IMR-90 (cell line): ENCODE data around the gene PPP2R1B. TPM values are rescaled to one million over a fixed set of nuclear protein-coding genes. Genes with fewer than 3 reads are reported as not detected.

Source experiments
- ATAC-seq: fragments of 200-7000 bp; cut with Tn5 transposase; 2 replicates; pipeline ENCODE4 v1.9.1; 2020; ENCODE audit warnings: low read depth, mild to moderate bottlenecking, moderate library complexity
- BruUV-seq: library from RNA; stranded (reverse); fragments of 400-500 nt; replicated peaks from 2 replicates; lab custom pipeline; 2021; lab: Mats Ljungman, UMichigan
- CTCF ChIA-PET: fragments of 300-600 bp; formaldehyde crosslinking; extraction: SDS; loops from one replicate; lab custom pipeline; 2021; ENCODE audit warnings: antibody characterized with exemption; lab: Yijun Ruan, JAX
- POLR2A ChIA-PET: fragments of 300-600 bp; sonication (Branson Sonifier 250); formaldehyde crosslinking; loops from one replicate; lab custom pipeline; 2022; ENCODE audit warnings: antibody characterized with exemption; ENCODE audit not compliant: unreplicated experiment; lab: Charles Lee
- DNase-seq: peaks from one replicate; pipeline ENCODE4 v3.0.0; 2013
- H2AFZ ChIP-seq: replicated peaks from 2 replicates; pipeline ENCODE3; 2013; ENCODE audit warnings: low read length, mild to moderate bottlenecking; ENCODE audit not compliant: poor library complexity
- H2AK5ac ChIP-seq: 2 replicates; pipeline ENCODE4 v1.6.1; 2013; ENCODE audit warnings: low read depth, low read length, inconsistent platforms
- H2AK9ac ChIP-seq: replicated peaks from 2 replicates; pipeline ENCODE3; 2013; ENCODE audit warnings: mild to moderate bottlenecking, low read depth, low read length, moderate library complexity; ENCODE audit not compliant: poor library complexity
- H2BK120ac ChIP-seq: 2 replicates; pipeline ENCODE4 v1.6.1; 2013; ENCODE audit warnings: low read depth, low read length, inconsistent platforms
- H2BK15ac ChIP-seq: 3 replicates; pipeline ENCODE4 v1.6.1; 2013; ENCODE audit warnings: low read depth, low read length, inconsistent platforms
- H2BK20ac ChIP-seq: 2 replicates; pipeline ENCODE4 v1.6.1; 2013; ENCODE audit warnings: low read depth, mild to moderate bottlenecking, inconsistent platforms, low read length, moderate library complexity
- H2BK5ac ChIP-seq: 2 replicates; pipeline ENCODE4 v1.6.1; 2013; ENCODE audit warnings: mild to moderate bottlenecking, low read depth, low read length, inconsistent platforms; ENCODE audit not compliant: poor library complexity, severe bottlenecking
- H3K14ac ChIP-seq: replicated peaks from 2 replicates; pipeline ENCODE4 v1.6.1; 2013; ENCODE audit warnings: low read depth, low read length, inconsistent platforms
- H3K18ac ChIP-seq: 2 replicates; pipeline ENCODE4 v1.6.1; 2013; ENCODE audit warnings: low read depth, low read length, control low read depth
- H3K23ac ChIP-seq: 2 replicates; pipeline ENCODE4 v1.6.1; 2013; ENCODE audit warnings: low read depth, low read length, inconsistent platforms
- H3K27ac ChIP-seq: 2 replicates; pipeline ENCODE4 v1.5.1; 2013; ENCODE audit warnings: mild to moderate bottlenecking, control low read depth, low read length; ENCODE audit not compliant: insufficient read depth
- H3K27me3 ChIP-seq: 2 replicates; pipeline ENCODE4 v1.6.1; 2013; ENCODE audit warnings: low read length; ENCODE audit not compliant: control insufficient read depth, insufficient read depth
- H3K36me3 ChIP-seq: 2 replicates; pipeline ENCODE4 v1.6.1; 2013; ENCODE audit warnings: low read length, mixed read lengths; ENCODE audit not compliant: control insufficient read depth, insufficient read depth
- H3K4ac ChIP-seq: 2 replicates; pipeline ENCODE4 v1.6.1; 2013; ENCODE audit warnings: low read depth, low read length, inconsistent platforms
- H3K4me1 ChIP-seq: 2 replicates; pipeline ENCODE4 v1.6.1; 2013; ENCODE audit warnings: low read length, mixed read lengths; ENCODE audit not compliant: control insufficient read depth, insufficient read depth
- H3K4me2 ChIP-seq: 2 replicates; pipeline ENCODE4 v1.6.1; 2013; ENCODE audit warnings: low read depth, mild to moderate bottlenecking, control low read depth, low read length, moderate library complexity
- H3K4me3 ChIP-seq: 2 replicates; pipeline ENCODE4 v1.5.1; 2013; ENCODE audit warnings: low read depth, mild to moderate bottlenecking, control low read depth, low read length, moderate library complexity; ENCODE audit not compliant: insufficient read depth
- H3K56ac ChIP-seq: 2 replicates; pipeline ENCODE4 v1.6.1; 2013; ENCODE audit warnings: low read length, inconsistent platforms; ENCODE audit not compliant: insufficient read depth; ENCODE audit errors: extremely low read depth
- H3K79me1 ChIP-seq, 2 experiments: 2 replicates each; pipeline ENCODE4 v1.6.1; 2013; ENCODE audit warnings: low read length in 2 of 2, inconsistent platforms in 1 of 2, low read depth in 1 of 2
- H3K9ac ChIP-seq: 2 replicates; pipeline ENCODE4 v1.6.1; 2013; ENCODE audit warnings: low read depth, low read length, control low read depth
- H3K9me1 ChIP-seq: 2 replicates; pipeline ENCODE4 v1.6.1; 2013; ENCODE audit warnings: low read length, inconsistent platforms; ENCODE audit not compliant: insufficient read depth
- H3K9me3 ChIP-seq: 2 replicates; pipeline ENCODE4 v1.6.1; 2013; ENCODE audit warnings: low read length; ENCODE audit not compliant: control insufficient read depth, insufficient read depth
- H4K20me1 ChIP-seq: 2 replicates; pipeline ENCODE4 v1.6.1; 2013; ENCODE audit warnings: low read length, inconsistent platforms; ENCODE audit not compliant: insufficient read depth
- H4K5ac ChIP-seq: 2 replicates; pipeline ENCODE4 v1.6.1; 2013; ENCODE audit warnings: mild to moderate bottlenecking, low read depth, low read length, control low read depth
- H4K8ac ChIP-seq, 2 experiments: 2 replicates each; pipeline ENCODE4 v1.6.1; 2013; ENCODE audit warnings: low read depth in 2 of 2, low read length in 2 of 2, control low read depth in 1 of 2, inconsistent platforms in 1 of 2
- H4K91ac ChIP-seq: 2 replicates; pipeline ENCODE4 v1.6.1; 2013; ENCODE audit warnings: low read depth, low read length, inconsistent platforms; ENCODE audit not compliant: insufficient read depth
- BHLHE40 ChIP-seq: fragments of 150-350 bp; IDR thresholded peaks from 2 replicates; pipeline ENCODE4 v1.6.1; 2016; ENCODE audit warnings: mild to moderate bottlenecking, low read depth, low read length
- CEBPB ChIP-seq: IDR thresholded peaks from 2 replicates; pipeline ENCODE4 v1.6.1; 2012; ENCODE audit warnings: low read depth, low read length, improper control_type of control experiment
- CHD1 ChIP-seq: IDR thresholded peaks from 2 replicates; pipeline ENCODE4 v1.6.1; 2012; ENCODE audit warnings: low read depth, low read length, improper control_type of control experiment
- FOS ChIP-seq: fragments of 150-350 bp; IDR thresholded peaks from 2 replicates; pipeline ENCODE4 v1.6.1; 2016; ENCODE audit warnings: low read depth, low read length
- MAFK ChIP-seq: IDR thresholded peaks from 2 replicates; pipeline ENCODE4 v1.6.1; 2012; ENCODE audit warnings: low read depth, low read length, improper control_type of control experiment
- MAZ ChIP-seq: IDR thresholded peaks from 2 replicates; pipeline ENCODE4 v1.6.1; 2012; ENCODE audit warnings: low read depth, mild to moderate bottlenecking, low read length, improper control_type of control experiment, moderate library complexity, borderline replicate concordance
- MXI1 ChIP-seq: IDR thresholded peaks from 2 replicates; pipeline ENCODE4 v1.6.1; 2012; ENCODE audit warnings: low read depth, mild to moderate bottlenecking, low read length, moderate library complexity, borderline replicate concordance
- NFE2L2 ChIP-seq: fragments of 150-350 bp; IDR thresholded peaks from 2 replicates; pipeline ENCODE4 v1.6.1; 2016; ENCODE audit warnings: low read depth, mild to moderate bottlenecking, low read length
- POLR2A ChIP-seq: IDR thresholded peaks from 2 replicates; pipeline ENCODE4 v1.6.1; 2012; ENCODE audit warnings: mild to moderate bottlenecking, low read depth, low read length
- RAD21 ChIP-seq: IDR thresholded peaks from 2 replicates; pipeline ENCODE4 v1.6.1; 2012; ENCODE audit warnings: low read length, improper control_type of control experiment
- RCOR1 ChIP-seq: IDR thresholded peaks from 2 replicates; pipeline ENCODE4 v1.6.1; 2012; ENCODE audit warnings: mild to moderate bottlenecking, low read length, improper control_type of control experiment; ENCODE audit not compliant: insufficient replicate concordance
- SMC3 ChIP-seq: fragments of 150-350 bp; IDR thresholded peaks from 2 replicates; pipeline ENCODE4 v1.6.1; 2016; ENCODE audit warnings: low read depth, mild to moderate bottlenecking, antibody characterized with exemption, low read length, moderate library complexity
- WGBS, 2 experiments: methylation state at CpG; one replicate each; pipeline versions ENCODE4 v1.1.5 to v1.1.7; 2013; ENCODE audit warnings: missing lambda C conversion rate in 2 of 2; ENCODE audit not compliant: insufficient read length in 1 of 2; ENCODE audit errors: extremely low coverage in 2 of 2; 5-methylcytosine and 5-hydroxymethylcytosine counted together
- dilution Hi-C: fragments of 300-500 bp; cut with HindIII; formaldehyde crosslinking; loops from one replicate; pipeline ENCODE4 v1.14.3; 2018; ENCODE audit warnings: low sequenced_read_pairs; ENCODE audit not compliant: unreplicated experiment
- in situ Hi-C: fragments of 300-500 bp; cut with MboI; formaldehyde crosslinking; loops from 3 replicates; pipeline ENCODE4 v1.14.3; 2019; ENCODE audit warnings: low sequenced_read_pairs, inconsistent platforms, mixed read lengths
- intact Hi-C: fragments of 100-400 bp; cut with micrococcal nuclease; formaldehyde crosslinking; loops from 2 replicates; pipeline ENCODE4 v1.10.0; 2022
- polyA plus RNA-seq, 3 experiments: library from polyadenylated mRNA; depleted of rRNA; stranded (reverse); fragments of >200 nt; gene quantifications; 2 replicates each; pipeline ENCODE4 v1.2.3, GENCODE V29; 2012; ENCODE audit warnings: low replicate concordance in 1 of 3
- total RNA-seq: library from RNA; depleted of rRNA; stranded (reverse); fragments of >200 nt; gene quantifications from 2 replicates; pipeline ENCODE4 v1.2.3, GENCODE V29; 2012
- TF ChIP-seq, protein P1 (sequence below): fragments of 150-350 bp; IDR thresholded peaks from 2 replicates; pipeline ENCODE4 v1.6.1; 2017; ENCODE audit warnings: mild to moderate bottlenecking, antibody characterized with exemption, low read length, low read depth
- TF ChIP-seq, protein P2 (sequence below): conservative IDR thresholded peaks from 2 replicates; pipeline ENCODE4 v1.5.1; 2012; ENCODE audit warnings: mild to moderate bottlenecking, low read depth, low read length, improper control_type of control experiment
- TF ChIP-seq, protein P3 (sequence below): fragments of 150-350 bp; IDR thresholded peaks from 2 replicates; pipeline ENCODE4 v1.6.1; 2016; ENCODE audit warnings: low read depth, mild to moderate bottlenecking, low read length, moderate library complexity, borderline replicate concordance

PPP2R1B gene
- total and polyA plus RNA-seq, 2 of the 4 experiments (the other 2 are of a cell fraction): 23.0 to 62.9 TPM

DNA sequence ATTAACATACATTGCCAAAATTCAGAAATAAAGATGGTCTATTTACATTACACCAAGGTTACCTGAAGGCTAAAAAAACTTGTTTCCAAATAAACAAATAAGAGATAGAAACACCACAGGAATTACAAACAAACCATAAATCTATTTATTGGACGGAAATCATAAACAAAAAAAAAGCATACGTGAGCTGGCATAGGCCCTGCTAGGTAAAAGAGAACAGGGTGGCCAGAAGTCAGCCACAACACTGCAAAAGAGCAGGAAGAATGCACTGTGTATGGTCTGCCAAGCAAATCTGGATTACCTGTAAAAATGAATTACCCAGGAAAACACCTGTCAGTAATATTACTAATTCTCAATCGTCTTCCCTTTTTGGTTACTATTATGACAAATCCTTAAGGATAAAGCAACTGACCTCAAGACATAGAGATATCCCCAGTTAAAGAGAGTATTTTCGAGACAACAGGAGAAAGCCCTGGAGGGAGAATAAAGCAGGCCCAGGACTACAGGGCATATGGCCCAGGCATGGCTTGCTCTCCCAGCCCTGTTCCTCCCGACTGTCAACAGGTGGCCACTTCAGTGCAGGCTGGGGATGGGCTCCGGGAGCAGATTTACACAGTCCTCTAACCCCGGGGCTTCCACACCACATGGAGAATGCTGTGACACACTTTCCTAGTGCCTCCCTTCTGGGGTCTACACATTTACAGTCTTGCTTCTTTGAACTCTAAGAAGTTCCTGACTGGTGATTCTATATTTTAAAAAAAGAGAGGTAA is 18.0 kb downstream of the PPP2R1B start:
- Histone ChIP-seq H3K4me2 (no peak overlapping the region), H2AFZ (no peak overlapping the region), H3K27me3 (no peaks in the 10 kb centered on the region), H4K5ac (no peak overlapping the region), H4K91ac (no peak overlapping the region), H3K9ac (no peak overlapping the region), H3K4me1 (peaks cover 8% of the 10 kb centered on the region), H3K9me1 (peaks cover 17% of the 10 kb centered on the region), H3K18ac (no peak overlapping the region), H3K36me3 (peaks cover 45% of the 10 kb centered on the region), H3K23ac (no peak overlapping the region), H3K27ac (peak overlapping the region; percentile 14; the same call in 1 of the 2 replicates), H2BK120ac (no peak overlapping the region), H3K4me3 (no peak overlapping the region), H3K79me1 (peaks cover 35 to 45% of the 10 kb centered on the region in 2 experiments), H2AK5ac (no peak overlapping the region), H4K8ac (no peak overlapping the region; a peak in 1 of 4 replicates), H3K9me3 (no peaks in the 10 kb centered on the region), H2BK5ac (no peak overlapping the region), H3K14ac (no peak overlapping the region), H2BK15ac (no peak overlapping the region), H2AK9ac (no peak overlapping the region), H3K56ac (no peak overlapping the region), H4K20me1 (no peaks in the 10 kb centered on the region), H3K4ac (0 out of 2 replicates have a peak overlapping the region, but pooled peaks have one; percentile 15), H2BK20ac (no peak overlapping the region)
- ATAC-seq (no peak), DNase-seq (no peak)
- CTCF ChIA-PET: interaction anchor here (1.1 to 1.5 kb wide), 2 partner anchors 11 to 15 kb away, joined by 3 read pairs; no protein-coding TSS in a partner anchor
- intact Hi-C loops (no loop called here), dilution Hi-C loops (no loop called here), in situ Hi-C loops (no loop called here)
- no TSS peak for BruUV-seq
- WGBS, 2 experiments: no CpG with 5 or more reads among the region's 7 CpGs
- TF ChIP-seq, protein P1, sequence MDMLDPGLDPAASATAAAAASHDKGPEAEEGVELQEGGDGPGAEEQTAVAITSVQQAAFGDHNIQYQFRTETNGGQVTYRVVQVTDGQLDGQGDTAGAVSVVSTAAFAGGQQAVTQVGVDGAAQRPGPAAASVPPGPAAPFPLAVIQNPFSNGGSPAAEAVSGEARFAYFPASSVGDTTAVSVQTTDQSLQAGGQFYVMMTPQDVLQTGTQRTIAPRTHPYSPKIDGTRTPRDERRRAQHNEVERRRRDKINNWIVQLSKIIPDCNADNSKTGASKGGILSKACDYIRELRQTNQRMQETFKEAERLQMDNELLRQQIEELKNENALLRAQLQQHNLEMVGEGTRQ: no peak
- TF ChIP-seq, protein P2, sequence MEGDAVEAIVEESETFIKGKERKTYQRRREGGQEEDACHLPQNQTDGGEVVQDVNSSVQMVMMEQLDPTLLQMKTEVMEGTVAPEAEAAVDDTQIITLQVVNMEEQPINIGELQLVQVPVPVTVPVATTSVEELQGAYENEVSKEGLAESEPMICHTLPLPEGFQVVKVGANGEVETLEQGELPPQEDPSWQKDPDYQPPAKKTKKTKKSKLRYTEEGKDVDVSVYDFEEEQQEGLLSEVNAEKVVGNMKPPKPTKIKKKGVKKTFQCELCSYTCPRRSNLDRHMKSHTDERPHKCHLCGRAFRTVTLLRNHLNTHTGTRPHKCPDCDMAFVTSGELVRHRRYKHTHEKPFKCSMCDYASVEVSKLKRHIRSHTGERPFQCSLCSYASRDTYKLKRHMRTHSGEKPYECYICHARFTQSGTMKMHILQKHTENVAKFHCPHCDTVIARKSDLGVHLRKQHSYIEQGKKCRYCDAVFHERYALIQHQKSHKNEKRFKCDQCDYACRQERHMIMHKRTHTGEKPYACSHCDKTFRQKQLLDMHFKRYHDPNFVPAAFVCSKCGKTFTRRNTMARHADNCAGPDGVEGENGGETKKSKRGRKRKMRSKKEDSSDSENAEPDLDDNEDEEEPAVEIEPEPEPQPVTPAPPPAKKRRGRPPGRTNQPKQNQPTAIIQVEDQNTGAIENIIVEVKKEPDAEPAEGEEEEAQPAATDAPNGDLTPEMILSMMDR: no peak
- TF ChIP-seq SMC3 (no peak), POLR2A (no peak), MAZ (no peak), MAFK (no peak), RAD21 (no peak), FOS (no peak), NFE2L2 (no peak), MXI1 (no peak), BHLHE40 (no peak), CHD1 (no peak), RCOR1 (no peak), CEBPB (no peak)
- TF ChIP-seq, protein P3, sequence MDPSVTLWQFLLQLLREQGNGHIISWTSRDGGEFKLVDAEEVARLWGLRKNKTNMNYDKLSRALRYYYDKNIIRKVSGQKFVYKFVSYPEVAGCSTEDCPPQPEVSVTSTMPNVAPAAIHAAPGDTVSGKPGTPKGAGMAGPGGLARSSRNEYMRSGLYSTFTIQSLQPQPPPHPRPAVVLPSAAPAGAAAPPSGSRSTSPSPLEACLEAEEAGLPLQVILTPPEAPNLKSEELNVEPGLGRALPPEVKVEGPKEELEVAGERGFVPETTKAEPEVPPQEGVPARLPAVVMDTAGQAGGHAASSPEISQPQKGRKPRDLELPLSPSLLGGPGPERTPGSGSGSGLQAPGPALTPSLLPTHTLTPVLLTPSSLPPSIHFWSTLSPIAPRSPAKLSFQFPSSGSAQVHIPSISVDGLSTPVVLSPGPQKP: no peak
- POLR2A ChIA-PET: no interaction called here
